ENCODE data around the gene PRAC1. TPM values are rescaled to one million over a fixed set of nuclear protein-coding genes. Genes with fewer than 3 reads are reported as not detected.

Gene PRAC1
- total RNA-seq, 2 donors from 2014 or later: not detected

DNA sequence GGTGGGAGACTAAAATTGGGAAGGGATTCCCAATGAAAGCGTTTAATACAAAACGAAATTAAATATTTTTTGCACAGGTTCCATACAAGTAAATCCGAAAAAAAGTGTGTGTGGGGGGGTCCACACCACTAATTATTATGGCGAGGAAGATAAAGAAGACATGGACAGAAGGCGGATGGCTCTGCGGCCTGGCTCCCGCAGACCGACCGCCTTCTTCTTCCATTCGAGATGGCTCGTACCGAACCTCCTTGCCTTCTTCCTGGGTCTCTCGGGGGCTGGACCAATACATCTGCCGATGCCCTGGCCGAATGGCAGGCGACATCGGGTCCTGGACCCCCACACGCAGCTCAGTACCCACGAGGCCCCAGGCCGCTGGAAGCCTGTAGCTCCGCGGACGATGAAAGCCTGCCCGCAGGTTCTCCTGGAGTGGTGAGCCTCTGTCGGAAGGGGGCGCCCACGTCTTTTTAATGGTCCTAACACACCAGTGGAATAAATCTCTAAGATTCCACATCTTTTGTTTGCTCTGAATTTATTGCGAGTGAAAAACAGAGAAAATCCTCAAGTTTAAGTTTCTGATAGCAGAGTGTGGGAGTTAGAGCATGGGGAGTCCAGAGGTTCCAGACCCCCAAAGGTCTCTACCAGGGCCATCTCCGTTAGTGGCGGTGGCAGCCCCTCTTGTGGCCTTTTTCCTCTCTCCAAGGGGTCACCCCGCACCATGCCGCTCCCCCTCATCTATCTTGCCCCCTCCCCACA, 2.1 kb upstream of the PRAC1 start:
- Mint-ChIP-seq H3K4me1 (peaks cover 8% of the 10 kb centered on the region), H3K27me3 (ENCODE audit: insufficient read depth) (peaks cover 100% of the 10 kb centered on the region), H3K9me3 (no peaks in the 10 kb centered on the region), H3K27ac (no peak overlapping the region), H3K4me3 (no peak overlapping the region), H3K36me3 (ENCODE audit: low read depth) (no peaks in the 10 kb centered on the region)
- Histone ChIP-seq H3K27ac (ENCODE audit: low read depth, low read length) (no peak overlapping the region), H3K4me3 (ENCODE audit: low read length) (no peak overlapping the region), H3K27me3 (ENCODE audit: control insufficient read depth, insufficient read depth, low read length, poor library complexity, severe bottlenecking) (peaks cover 100% of the 10 kb centered on the region), H3K9me3 (ENCODE audit: control insufficient read depth, low read length) (no peaks in the 10 kb centered on the region), H3K4me1 (ENCODE audit: control insufficient read depth, insufficient read depth, low read length) (no peaks in the 10 kb centered on the region), H3K9ac (ENCODE audit: extremely low read depth, low read length, poor library complexity, severe bottlenecking) (no peak overlapping the region), H3K36me3 (ENCODE audit: control insufficient read depth, insufficient read depth, low read length) (no peaks in the 10 kb centered on the region)
- TF ChIP-seq CTCF (conservative IDR thresholded peaks at IDR 0.05): peak; percentile 89
- WGBS, 2 experiments (ENCODE audit: insufficient coverage in 1 of 2, insufficient read length in 1 of 2): 4 to 8% methylated on average over 12 to 32 of the region's 32 CpGs
- peak; percentile 97 for DNase-seq

- Mint-ChIP-seq H3K27me3 (ENCODE audit: insufficient read depth) (peaks cover 100% of the 10 kb centered on the region), H3K4me3 (no peak overlapping the region), H3K27ac (no peak overlapping the region), H3K36me3 (ENCODE audit: low read depth) (no peaks in the 10 kb centered on the region), H3K9me3 (no peaks in the 10 kb centered on the region), H3K4me1 (peaks cover 8% of the 10 kb centered on the region)
- TF ChIP-seq CTCF (conservative IDR thresholded peaks at IDR 0.05): no peak
- no peak overlapping the region for H3K27ac ChIP-seq (ENCODE audit: low read depth, low read length)
- H3K36me3 ChIP-seq (ENCODE audit: control insufficient read depth, insufficient read depth, low read length): no peaks in the 10 kb centered on the region
- no peaks in the 10 kb centered on the region for H3K9me3 ChIP-seq (ENCODE audit: control insufficient read depth, low read length)
- H3K4me3 ChIP-seq (ENCODE audit: low read length): no peak overlapping the region
- WGBS, 2 experiments (ENCODE audit: insufficient coverage in 1 of 2, insufficient read length in 1 of 2): 2 to 6% methylated on average over 31 to 42 of the region's 42 CpGs
- peaks cover 100% of the 10 kb centered on the region for H3K27me3 ChIP-seq (ENCODE audit: control insufficient read depth, insufficient read depth, low read length, poor library complexity, severe bottlenecking)
- no peaks in the 10 kb centered on the region for H3K4me1 ChIP-seq (ENCODE audit: control insufficient read depth, insufficient read depth, low read length)
- DNase-seq: peak; percentile 90
- H3K9ac ChIP-seq (ENCODE audit: extremely low read depth, low read length, poor library complexity, severe bottlenecking): no peak overlapping the region
Observed at GRCh38 chr17:48723423-48724250, 1.3 kb upstream of the PRAC1 start.

GRCh38 chr17:48722915-48723422, 651 bp upstream of the PRAC1 start, which contains the start of gene PRAC2:
Gene PRAC2, plus strand, starts transcription at chr17:48723185. Its CDS starts 1,226 bp downstream, at chr17:48724411.
- H3K4me1 ChIP-seq (ENCODE audit: control insufficient read depth, insufficient read depth, low read length): no peaks in the 10 kb centered on the region
- 4 to 5% methylated on average over 8 to 16 of the region's 21 CpGs for WGBS, 2 experiments (ENCODE audit: insufficient coverage in 1 of 2, insufficient read length in 1 of 2)
- Mint-ChIP-seq H3K27me3 (ENCODE audit: insufficient read depth) (peaks cover 100% of the 10 kb centered on the region), H3K4me3 (no peak within 1 kb of the TSS), H3K36me3 (ENCODE audit: low read depth) (no peaks in the 10 kb centered on the region), H3K4me1 (peaks cover 14% of the 10 kb centered on the region), H3K27ac (no peak within 1 kb of the TSS), H3K9me3 (no peaks in the 10 kb centered on the region)
- peak; percentile 85 for DNase-seq
- no peaks in the 10 kb centered on the region for H3K9me3 ChIP-seq (ENCODE audit: control insufficient read depth, low read length)
- peaks cover 100% of the 10 kb centered on the region for H3K27me3 ChIP-seq (ENCODE audit: control insufficient read depth, insufficient read depth, low read length, poor library complexity, severe bottlenecking)
- no peak within 1 kb of the TSS for H3K4me3 ChIP-seq (ENCODE audit: low read length)
- TF ChIP-seq CTCF (conservative IDR thresholded peaks at IDR 0.05): no peak
- no peak within 1 kb of the TSS for H3K27ac ChIP-seq (ENCODE audit: low read depth, low read length)
- H3K9ac ChIP-seq (ENCODE audit: extremely low read depth, low read length, poor library complexity, severe bottlenecking): no peak within 1 kb of the TSS
- no peaks in the 10 kb centered on the region for H3K36me3 ChIP-seq (ENCODE audit: control insufficient read depth, insufficient read depth, low read length)

All from endodermal cell (in vitro differentiated cells).